PC-3 (cell line): ENCODE measurements around the gene TMEM43. TPM values are rescaled to one million over a fixed set of nuclear protein-coding genes. Genes with fewer than 3 reads are reported as not detected.

Experiments
- ATAC-seq: fragments of 200-7000 bp; cut with Tn5 transposase; 2 replicates; pipeline ENCODE4 v1.9.1; 2020; ENCODE audit warnings: mild to moderate bottlenecking, moderate library complexity
- BruUV-seq: library from RNA; stranded (reverse); fragments of 400-500 nt; replicated peaks from 2 replicates; lab custom pipeline; 2021; lab: Mats Ljungman, UMichigan
- CTCF ChIA-PET: fragments of 300-600 bp; sonication (Branson Sonifier 250); formaldehyde crosslinking; loops from one replicate; lab custom pipeline; 2022; ENCODE audit warnings: antibody characterized with exemption; lab: Charles Lee
- POLR2A ChIA-PET: fragments of 300-600 bp; sonication (Branson Sonifier 250); formaldehyde crosslinking; loops from one replicate; lab custom pipeline; 2022; ENCODE audit warnings: antibody characterized with exemption; ENCODE audit not compliant: unreplicated experiment; lab: Charles Lee
- DNase-seq: peaks from one replicate; pipeline ENCODE4 v3.0.0-alpha.2; 2015
- H2AFZ ChIP-seq: fragments of 300-600 bp; sonication (generic); 2 replicates; pipeline ENCODE4 v1.6.0; 2016; ENCODE audit warnings: antibody characterized with exemption, low read length
- H3F3A ChIP-seq: fragments of 300-600 bp; sonication (generic); one replicate; pipeline ENCODE4 v1.6.0; 2017; ENCODE audit warnings: antibody characterized with exemption, low read length, control low read depth, mild to moderate bottlenecking; ENCODE audit not compliant: unreplicated experiment
- H3K27ac ChIP-seq: fragments of 300-600 bp; sonication (generic); 2 replicates; pipeline ENCODE4 v1.5.1; 2016; ENCODE audit warnings: mild to moderate bottlenecking, low read length
- H3K27me3 ChIP-seq: fragments of 300-600 bp; sonication (generic); 2 replicates; pipeline ENCODE4 v1.6.1; 2016; ENCODE audit warnings: low read length, mixed read lengths
- H3K36me3 ChIP-seq: fragments of 300-600 bp; sonication (generic); 2 replicates; pipeline ENCODE4 v1.6.1; 2016; ENCODE audit warnings: low read depth, mixed run types, low read length, mixed read lengths
- H3K4me1 ChIP-seq: fragments of 300-600 bp; sonication (generic); 2 replicates; pipeline ENCODE4 v1.5.1; 2016; ENCODE audit warnings: low read length; ENCODE audit not compliant: insufficient read depth
- H3K4me2 ChIP-seq: fragments of 300-600 bp; sonication (generic); 2 replicates; pipeline ENCODE4 v1.6.0; 2016; ENCODE audit warnings: low read length
- H3K4me3 ChIP-seq: fragments of 300-600 bp; sonication (generic); 2 replicates; pipeline ENCODE4 v1.5.1; 2016; ENCODE audit warnings: mild to moderate bottlenecking, low read length, mixed read lengths
- H3K79me2 ChIP-seq: fragments of 300-600 bp; sonication (generic); 2 replicates; pipeline ENCODE4 v1.6.1; 2017; ENCODE audit warnings: low read length, mixed read lengths
- H3K9ac ChIP-seq: fragments of 300-600 bp; sonication (generic); 2 replicates; pipeline ENCODE4 v1.6.0; 2016; ENCODE audit warnings: mild to moderate bottlenecking, low read length
- H3K9me2 ChIP-seq: fragments of 300-600 bp; sonication (generic); replicated peaks from 2 replicates; pipeline ENCODE4 v1.6.1; 2016; ENCODE audit warnings: mixed run types, low read length, mixed read lengths
- H3K9me3 ChIP-seq: fragments of 300-600 bp; sonication (generic); 2 replicates; pipeline ENCODE4 v1.6.1; 2016; ENCODE audit warnings: low read length, mixed read lengths
- H4K20me1 ChIP-seq: fragments of 300-600 bp; sonication (generic); 2 replicates; pipeline ENCODE4 v1.6.1; 2016; ENCODE audit warnings: low read length, mixed read lengths
- EZH2 ChIP-seq: fragments of 300-600 bp; sonication (generic); IDR thresholded peaks from one replicate; pipeline ENCODE4 v1.6.1; 2017; ENCODE audit warnings: antibody characterized with exemption, mild to moderate bottlenecking, low read length; ENCODE audit not compliant: unreplicated experiment
- EZH2phosphoT487 ChIP-seq: fragments of 300-600 bp; sonication (generic); IDR thresholded peaks from 2 replicates; pipeline ENCODE4 v1.6.1; 2018; ENCODE audit warnings: mild to moderate bottlenecking, antibody characterized with exemption, low read length, borderline replicate concordance
- intact Hi-C: fragments of 100-400 bp; cut with micrococcal nuclease; formaldehyde crosslinking; loops from 2 replicates; pipeline ENCODE4 v1.9.0; 2023
- total RNA-seq: library from RNA; depleted of rRNA; stranded (reverse); fragments of >200 nt; gene quantifications from 2 replicates; pipeline ENCODE4 v1.2.3, GENCODE V29; 2014
- TF ChIP-seq, protein P1 (sequence below): fragments of 300-600 bp; sonication (generic); conservative IDR thresholded peaks from 2 replicates; pipeline ENCODE4 v1.5.1; 2017; ENCODE audit warnings: antibody characterized with exemption, low read depth, mild to moderate bottlenecking, low read length

Gene TMEM43
- total RNA-seq, 1 experiment from 2014 or later: 83.1 TPM

DNA sequence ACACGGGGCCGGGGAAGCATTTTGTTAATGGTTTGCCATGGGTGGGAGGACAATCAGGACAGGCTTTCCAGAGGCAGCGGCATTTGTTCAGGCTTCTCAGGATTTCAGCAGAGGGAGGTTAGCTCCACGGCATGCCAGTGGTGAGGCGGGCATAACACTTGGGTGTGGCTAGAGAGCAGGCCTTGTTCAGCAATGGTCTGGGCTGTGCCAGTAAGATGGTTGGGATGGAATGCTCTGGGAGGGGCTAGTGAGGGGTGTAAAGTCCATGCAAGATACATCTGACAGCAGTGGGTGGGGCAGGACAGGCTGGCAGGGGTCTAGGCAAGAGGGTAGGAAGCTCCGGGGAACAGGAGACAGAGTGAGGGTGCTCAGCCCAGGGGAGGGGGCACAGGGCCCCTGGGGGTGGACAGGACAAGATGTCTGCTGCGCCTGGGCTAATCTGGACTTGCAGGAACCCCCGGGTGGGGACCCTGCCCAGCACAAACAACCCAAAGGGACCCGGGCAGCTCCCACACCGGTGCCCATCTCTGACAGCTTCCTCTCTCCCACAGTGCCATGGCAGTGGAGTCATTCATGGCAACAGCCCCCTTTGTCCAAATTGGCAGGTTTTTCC lies 8.4 kb downstream of the TMEM43 start:
- DNase-seq: no peak

DNA sequence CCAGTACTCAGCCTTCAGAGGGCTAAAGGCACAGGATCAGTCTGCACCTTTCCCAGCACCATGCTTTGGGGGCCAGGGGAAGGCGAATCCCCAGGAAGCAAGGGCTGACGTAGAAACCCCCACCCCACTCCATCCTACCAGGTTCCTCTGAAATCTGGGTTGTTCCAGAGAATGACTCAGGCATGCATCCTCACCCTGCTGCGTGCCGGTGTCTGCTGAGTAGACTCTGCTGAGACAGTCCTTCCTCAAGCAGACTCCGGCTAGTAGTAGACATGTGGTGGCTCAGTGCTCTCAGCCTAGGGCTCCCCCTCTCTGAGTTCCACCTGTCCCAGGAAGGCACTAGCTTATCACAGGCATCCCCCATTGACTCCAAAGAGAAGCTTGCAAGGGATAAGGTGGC lies 9.0 kb downstream of the TMEM43 start:
- no peak for DNase-seq
- Histone ChIP-seq H3K4me3 (no peak overlapping the region), H3K27me3 (no peaks in the 10 kb centered on the region), H3K4me2 (no peak overlapping the region), H3K36me3 (peaks cover 72% of the 10 kb centered on the region), H3K4me1 (peaks cover 21% of the 10 kb centered on the region), H3F3A (no peaks in the 10 kb centered on the region), H3K27ac (no peak overlapping the region), H3K9ac (no peak overlapping the region), H2AFZ (no peak overlapping the region), H4K20me1 (peaks cover under 1% of the 10 kb centered on the region; the same call in 1 of the 2 replicates), H3K79me2 (peaks cover 6% of the 10 kb centered on the region), H3K9me2 (no peaks in the 10 kb centered on the region), H3K9me3 (no peaks in the 10 kb centered on the region)
- ChIA-PET CTCF (no interaction called here), POLR2A (no interaction called here)
- intact Hi-C loops: no loop called here
- TF ChIP-seq EZH2: no peak
- TF ChIP-seq, protein P1, sequence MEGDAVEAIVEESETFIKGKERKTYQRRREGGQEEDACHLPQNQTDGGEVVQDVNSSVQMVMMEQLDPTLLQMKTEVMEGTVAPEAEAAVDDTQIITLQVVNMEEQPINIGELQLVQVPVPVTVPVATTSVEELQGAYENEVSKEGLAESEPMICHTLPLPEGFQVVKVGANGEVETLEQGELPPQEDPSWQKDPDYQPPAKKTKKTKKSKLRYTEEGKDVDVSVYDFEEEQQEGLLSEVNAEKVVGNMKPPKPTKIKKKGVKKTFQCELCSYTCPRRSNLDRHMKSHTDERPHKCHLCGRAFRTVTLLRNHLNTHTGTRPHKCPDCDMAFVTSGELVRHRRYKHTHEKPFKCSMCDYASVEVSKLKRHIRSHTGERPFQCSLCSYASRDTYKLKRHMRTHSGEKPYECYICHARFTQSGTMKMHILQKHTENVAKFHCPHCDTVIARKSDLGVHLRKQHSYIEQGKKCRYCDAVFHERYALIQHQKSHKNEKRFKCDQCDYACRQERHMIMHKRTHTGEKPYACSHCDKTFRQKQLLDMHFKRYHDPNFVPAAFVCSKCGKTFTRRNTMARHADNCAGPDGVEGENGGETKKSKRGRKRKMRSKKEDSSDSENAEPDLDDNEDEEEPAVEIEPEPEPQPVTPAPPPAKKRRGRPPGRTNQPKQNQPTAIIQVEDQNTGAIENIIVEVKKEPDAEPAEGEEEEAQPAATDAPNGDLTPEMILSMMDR: no peak
- no peak for TF ChIP-seq EZH2phosphoT487
- BruUV-seq: no TSS peak
- 0 out of 2 replicates have a peak, but pooled peaks have one; percentile 6 for ATAC-seq

More for the DNA sequence above, 8.4 kb downstream of the TMEM43 start:
- peaks cover 21% of the 10 kb centered on the region for H3K4me1 ChIP-seq
- no peaks in the 10 kb centered on the region for H3F3A ChIP-seq
- no peak for ATAC-seq
- no TSS peak for BruUV-seq
- H3K4me3 ChIP-seq: no peak overlapping the region
- intact Hi-C loops: no loop called here
- no peaks in the 10 kb centered on the region for H3K9me3 ChIP-seq
- CTCF ChIA-PET: no interaction called here
- no peak overlapping the region for H2AFZ ChIP-seq
- peaks cover 74% of the 10 kb centered on the region for H3K36me3 ChIP-seq
- TF ChIP-seq, protein P1: no peak
- TF ChIP-seq EZH2phosphoT487 (no peak), EZH2 (no peak)
- H3K9ac ChIP-seq: no peak overlapping the region
- peaks cover 11% of the 10 kb centered on the region for H3K79me2 ChIP-seq
- H3K9me2 ChIP-seq: no peaks in the 10 kb centered on the region
- no peak overlapping the region for H3K4me2 ChIP-seq
- no peaks in the 10 kb centered on the region for H3K27me3 ChIP-seq
- POLR2A ChIA-PET: no interaction called here
- no peak overlapping the region for H3K27ac ChIP-seq
- H4K20me1 ChIP-seq: peaks cover 6% of the 10 kb centered on the region; the same call in 1 of the 2 replicates

DNA sequence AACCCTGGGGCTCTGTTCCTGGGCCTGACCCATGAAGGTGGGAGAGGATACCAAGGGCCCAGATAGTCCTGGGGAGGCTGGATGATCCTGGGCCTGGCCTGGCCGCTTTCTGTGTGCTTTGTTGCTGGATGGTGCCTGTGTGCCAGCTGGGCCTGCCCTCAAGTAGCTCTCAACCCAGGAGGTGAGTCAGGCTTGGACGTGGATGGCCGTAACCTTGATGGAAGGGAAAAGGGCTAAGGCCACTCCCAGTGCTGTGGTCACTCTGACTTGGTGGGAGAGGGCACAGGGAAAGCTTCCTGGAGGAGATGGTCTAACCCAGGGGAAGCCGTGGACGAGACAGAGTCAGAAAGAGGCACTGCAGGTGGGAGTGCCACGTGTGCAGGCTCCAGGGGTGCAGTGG lies 9.4 kb downstream of the TMEM43 start:
- Histone ChIP-seq H3K9ac (no peak overlapping the region), H3K4me2 (no peak overlapping the region), H3K79me2 (peaks cover 4% of the 10 kb centered on the region; the same call in 1 of the 2 replicates), H4K20me1 (no peaks in the 10 kb centered on the region), H2AFZ (no peak overlapping the region), H3K36me3 (peaks cover 74% of the 10 kb centered on the region), H3K4me3 (no peak overlapping the region), H3K27ac (no peak overlapping the region), H3K9me3 (no peaks in the 10 kb centered on the region), H3K27me3 (no peaks in the 10 kb centered on the region), H3K9me2 (no peaks in the 10 kb centered on the region), H3K4me1 (peaks cover 21% of the 10 kb centered on the region), H3F3A (no peaks in the 10 kb centered on the region)
- no peak for DNase-seq
- ChIA-PET POLR2A (no interaction called here), CTCF (no interaction called here)
- intact Hi-C loops: no loop called here
- BruUV-seq: no TSS peak
- TF ChIP-seq EZH2phosphoT487: no peak
- no peak for ATAC-seq
